HepG2 (cell line): Measurements from ENCODE around the gene MTSS2. TPM values are rescaled to one million over a fixed set of nuclear protein-coding genes. Genes with fewer than 3 reads are reported as not detected.

ENCODE experiments used
- AKNA ChIP-seq: sonication (generic); formaldehyde crosslinking; IDR thresholded peaks from 2 replicates; pipeline ENCODE4 v1.4.0; 2020; ENCODE audit warnings: missing genetic modification reagents, borderline replicate concordance
- CTCF ChIP-seq: sonication (generic); formaldehyde crosslinking; IDR thresholded peaks from 2 replicates; pipeline ENCODE4 v1.5.0; 2020; ENCODE audit warnings: mild to moderate bottlenecking, missing genetic modification reagents, moderate library complexity
- DDIT3 ChIP-seq: sonication (generic); formaldehyde crosslinking; IDR thresholded peaks from 2 replicates; pipeline ENCODE4 v1.4.0; 2020; ENCODE audit warnings: mild to moderate bottlenecking, missing genetic modification reagents
- ELF1 ChIP-seq: sonication (generic); formaldehyde crosslinking; IDR thresholded peaks from 2 replicates; pipeline ENCODE4 v1.4.0; 2020; ENCODE audit warnings: missing genetic modification reagents
- HNF4G ChIP-seq, 2 experiments: sonication (generic) in 1 of 2; formaldehyde crosslinking in 1 of 2; IDR thresholded peaks; 2 replicates each; pipeline versions ENCODE4 v1.4.0 to v1.6.1; 2011 to 2020; ENCODE audit warnings: borderline replicate concordance in 2 of 2, low read depth in 2 of 2, mild to moderate bottlenecking in 2 of 2, low read length in 1 of 2, missing genetic modification reagents in 1 of 2, moderate library complexity in 1 of 2
- JUN ChIP-seq: sonication (generic); formaldehyde crosslinking; IDR thresholded peaks from 2 replicates; pipeline ENCODE4 v1.4.0; 2020; ENCODE audit warnings: mild to moderate bottlenecking, missing genetic modification reagents
- MED1 ChIP-seq: sonication (generic); formaldehyde crosslinking; IDR thresholded peaks from 2 replicates; pipeline ENCODE4 v1.4.0; 2020; ENCODE audit warnings: missing genetic modification reagents
- POLR2G ChIP-seq: fragments of 200-400 bp; formaldehyde crosslinking; IDR thresholded peaks from 2 replicates; pipeline ENCODE4 v1.6.1; 2018; ENCODE audit warnings: mild to moderate bottlenecking, low read depth, low read length, moderate library complexity
- SMC3 ChIP-seq: IDR thresholded peaks from 2 replicates; pipeline ENCODE4 v1.6.1; 2011; ENCODE audit warnings: low read length, improper control_type of control experiment
- SNAI1 ChIP-seq: sonication (generic); formaldehyde crosslinking; IDR thresholded peaks from 2 replicates; pipeline ENCODE4 v1.5.0; 2020; ENCODE audit warnings: mild to moderate bottlenecking, missing genetic modification reagents, borderline replicate concordance
- ZBTB2 ChIP-seq: sonication (generic); formaldehyde crosslinking; IDR thresholded peaks from 2 replicates; pipeline ENCODE4 v1.8.0; 2022; ENCODE audit warnings: low read depth, missing genetic modification reagents
- ZBTB46 ChIP-seq: sonication (generic); formaldehyde crosslinking; IDR thresholded peaks from 2 replicates; pipeline ENCODE4 v1.4.0; 2020; ENCODE audit warnings: mild to moderate bottlenecking, missing genetic modification reagents, borderline replicate concordance
- ZC3H13 ChIP-seq: sonication (generic); formaldehyde crosslinking; IDR thresholded peaks from 2 replicates; pipeline ENCODE4 v1.8.1; 2023; ENCODE audit warnings: mild to moderate bottlenecking, missing genetic modification reagents, moderate library complexity
- ZNF263 ChIP-seq: sonication (generic); formaldehyde crosslinking; IDR thresholded peaks from 2 replicates; pipeline ENCODE4 v1.4.0; 2020; ENCODE audit warnings: missing genetic modification reagents
- ZNF282 ChIP-seq: fragments of 450-650 bp; IDR thresholded peaks from 2 replicates; pipeline ENCODE4 v1.6.1; 2018; ENCODE audit not compliant: partially characterized antibody
- ZNF317 ChIP-seq: sonication (generic); formaldehyde crosslinking; IDR thresholded peaks from 2 replicates; pipeline ENCODE4 v1.5.0; 2020; ENCODE audit warnings: mild to moderate bottlenecking, missing genetic modification reagents
- ZNF841 ChIP-seq: sonication (generic); formaldehyde crosslinking; IDR thresholded peaks from 2 replicates; pipeline ENCODE4 v1.8.1; 2023; ENCODE audit warnings: missing genetic modification reagents, borderline replicate concordance
- polyA plus RNA-seq, 8 experiments: library from polyadenylated mRNA; depleted of rRNA in 3 of 8; stranded (reverse) in 7 of 8; unstranded in 1 of 8; fragments of >200 nt; fragmentation: Illumina TruSeq in 4 of 8; extraction: Trizol in 4 of 8; gene quantifications; 2 replicates each; pipeline versions ENCODE4 v1.2.1 to v1.2.3, GENCODE V29; 2011 to 2016; ENCODE audit warnings: low read depth in 4 of 8, missing spikeins in 1 of 8, mixed read lengths in 1 of 8; ENCODE audit not compliant: insufficient read depth in 1 of 8
- total RNA-seq, 5 experiments: library from RNA; depleted of rRNA; stranded (reverse); fragments of >200 nt; fragmentation: Illumina TruSeq; extraction: Trizol; gene quantifications; 2 replicates each; pipeline ENCODE4 v1.2.3, GENCODE V29; 2016; ENCODE audit warnings: low read depth in 1 of 5

The MTSS2 gene
- total and polyA plus RNA-seq, 2 of the 13 experiments (the other 11 are each of a cell fraction or from before 2014, with no cell fraction given): 132 to 242 TPM

GRCh38 chr16:70683146-70683944 lies 2.5 kb downstream of the MTSS2 start (continued):
- TF ChIP-seq ELF1 (CRISPR knock-in tag) (0 out of 2 replicates have a peak, but pooled peaks have one; percentile 11), DDIT3 (CRISPR knock-in tag) (no peak), JUN (CRISPR knock-in tag) (no peak), CTCF (no peak), ZNF282 (no peak), ZC3H13 (CRISPR knock-in tag) (0 out of 2 replicates have a peak, but pooled peaks have one; percentile 36), ZNF263 (peak; percentile 10; the same call in 1 of the 2 replicates), ZBTB2 (no peak), ZNF841 (CRISPR knock-in tag) (no peak), AKNA (CRISPR knock-in tag) (no peak; the same call in 1 of the 2 replicates), POLR2G (peak; percentile 45; the same call in 1 of the 2 replicates), MED1 (CRISPR knock-in tag) (peak; percentile 45), ZNF317 (CRISPR knock-in tag) (peak; percentile 64; the same call in 1 of the 2 replicates), SMC3 (no peak), ZBTB46 (CRISPR knock-in tag) (no peak), HNF4G (IDR thresholded peaks at IDR 0.05; ENCODE audit: borderline replicate concordance, low read depth, low read length) (peak; percentile 58), HNF4G (CRISPR knock-in tag; IDR thresholded peaks at IDR 0.05; ENCODE audit: borderline replicate concordance, low read depth) (no peak), SNAI1 (CRISPR knock-in tag) (no peak; the same call in 1 of the 2 replicates)
